SK-N-SH (cell line): ENCODE measurements around the gene C3orf52. TPM values are rescaled to one million over a fixed set of nuclear protein-coding genes. Genes with fewer than 3 reads are reported as not detected.

Source experiments
- CTCF ChIA-PET: fragments of 300-600, 350-600 bp; formaldehyde crosslinking; extraction: SDS; loops from one replicate; lab custom pipeline; 2021; lab: Yijun Ruan, JAX
- POLR2A ChIA-PET: fragments of 350-600 bp; sonication (Branson Sonifier 250); formaldehyde crosslinking; extraction: SDS; loops from one replicate; lab custom pipeline; 2020; ENCODE audit warnings: antibody characterized with exemption, inconsistent platforms; lab: Yijun Ruan, JAX
- DNase-seq: peaks from one replicate; pipeline ENCODE4 v3.0.0; 2012
- H2AFZ ChIP-seq: fragments of 200-600 bp; sonication (generic); 2 replicates; pipeline ENCODE4 v1.8.1; 2016; ENCODE audit warnings: antibody characterized with exemption, mild to moderate bottlenecking, low read depth
- H3F3A ChIP-seq: fragments of 200-600 bp; sonication (generic); replicated peaks from 2 replicates; pipeline ENCODE3; 2016; ENCODE audit warnings: antibody characterized with exemption, mild to moderate bottlenecking; ENCODE audit not compliant: insufficient read depth
- H3K27ac ChIP-seq, 2 experiments: fragments of 200-500 bp in 1 of 2; fragments of 200-600 bp in 1 of 2; sonication (Bioruptor generic) in 1 of 2; sonication (generic), shearing (Covaris generic) in 1 of 2; 2 replicates each; pipeline versions ENCODE4 v1.5.1 to v1.6.1; 2014 to 2016; ENCODE audit warnings: low read depth in 2 of 2, inconsistent platforms in 1 of 2, low read length in 1 of 2, mild to moderate bottlenecking in 1 of 2, mixed read lengths in 1 of 2
- H3K27me3 ChIP-seq: fragments of 200-600 bp; sonication (generic), shearing (Covaris generic); 2 replicates; pipeline ENCODE4 v1.6.1; 2016; ENCODE audit warnings: mixed run types; ENCODE audit not compliant: insufficient read depth
- H3K36me3 ChIP-seq, 2 experiments: fragments of 200-500 bp in 1 of 2; fragments of 200-600 bp in 1 of 2; sonication (Bioruptor generic) in 1 of 2; sonication (generic) in 1 of 2; replicated peaks in 1 of 2; 2 replicates each; pipeline versions ENCODE3 to v1.5.1; 2014 to 2016; ENCODE audit warnings: low read length in 1 of 2, mild to moderate bottlenecking in 1 of 2; ENCODE audit not compliant: insufficient read depth in 2 of 2, control insufficient read depth in 1 of 2
- H3K4me1 ChIP-seq, 2 experiments: fragments of 200-500 bp in 1 of 2; fragments of 200-600 bp in 1 of 2; sonication (Bioruptor generic) in 1 of 2; sonication (generic), shearing (Covaris generic) in 1 of 2; 2 replicates each; pipeline versions ENCODE4 v1.5.1 to v1.6.1; 2014 to 2016; ENCODE audit warnings: low read depth in 1 of 2, low read length in 1 of 2, mixed run types in 1 of 2; ENCODE audit not compliant: insufficient read depth in 2 of 2, control insufficient read depth in 1 of 2
- H3K4me2 ChIP-seq: fragments of 200-600 bp; sonication (generic), shearing (Covaris generic); 2 replicates; pipeline ENCODE4 v1.6.1; 2017; ENCODE audit warnings: mixed run types
- H3K4me3 ChIP-seq, 2 experiments: fragments of 200-500 bp in 1 of 2; fragments of 200-600 bp in 1 of 2; sonication (Bioruptor generic) in 1 of 2; sonication (generic), shearing (Covaris generic) in 1 of 2; 2 replicates each; pipeline versions ENCODE4 v1.5.1 to v1.8.1; 2014 to 2016; ENCODE audit warnings: low read depth in 2 of 2, inconsistent platforms in 1 of 2, low read length in 1 of 2, mild to moderate bottlenecking in 1 of 2, mixed read lengths in 1 of 2, moderate library complexity in 1 of 2
- H3K79me2 ChIP-seq: fragments of 200-600 bp; sonication (generic); 2 replicates; pipeline ENCODE4 v1.8.1; 2017; ENCODE audit warnings: mild to moderate bottlenecking; ENCODE audit not compliant: insufficient read depth
- H3K9ac ChIP-seq: fragments of 200-600 bp; sonication (generic); 2 replicates; pipeline ENCODE4 v1.6.1; 2017; ENCODE audit warnings: mixed run types
- H3K9me2 ChIP-seq: fragments of 200-600 bp; sonication (generic); 2 replicates; pipeline ENCODE4 v1.6.1; 2017; ENCODE audit warnings: mixed run types
- H3K9me3 ChIP-seq: fragments of 200-600 bp; sonication (generic); 2 replicates; pipeline ENCODE4 v1.6.1; 2017; ENCODE audit warnings: mixed run types, mild to moderate bottlenecking, moderate library complexity
- H4K20me1 ChIP-seq: fragments of 200-600 bp; sonication (generic); 2 replicates; pipeline ENCODE4 v1.6.1; 2017; ENCODE audit warnings: mild to moderate bottlenecking, mixed run types; ENCODE audit not compliant: insufficient read depth
- CHD2 ChIP-seq: fragments of 150-350 bp; IDR thresholded peaks from 2 replicates; pipeline ENCODE4 v1.6.1; 2018; ENCODE audit warnings: low read length; ENCODE audit not compliant: partially characterized antibody
- EZH2phosphoT487 ChIP-seq: fragments of 200-600 bp; sonication (generic); IDR thresholded peaks from 2 replicates; pipeline ENCODE4 v1.6.1; 2017; ENCODE audit warnings: low read depth, mixed run types, mild to moderate bottlenecking, antibody characterized with exemption, moderate library complexity, borderline replicate concordance
- FOSL2 ChIP-seq: IDR thresholded peaks from 2 replicates; pipeline ENCODE4 v1.4.0; 2012; ENCODE audit warnings: low read depth, mild to moderate bottlenecking, moderate library complexity, borderline replicate concordance
- FOXJ3 ChIP-seq: sonication (generic); formaldehyde crosslinking; IDR thresholded peaks from 2 replicates; pipeline ENCODE4 v1.5.1; 2020; ENCODE audit warnings: mild to moderate bottlenecking, missing genetic modification reagents
- FOXM1 ChIP-seq: IDR thresholded peaks from 2 replicates; pipeline ENCODE4 v1.4.0; 2012; ENCODE audit warnings: low read depth, mild to moderate bottlenecking
- JUND ChIP-seq: IDR thresholded peaks from 2 replicates; pipeline ENCODE4 v1.4.0; 2012
- MXI1 ChIP-seq: IDR thresholded peaks from 2 replicates; pipeline ENCODE4 v1.6.1; 2012; ENCODE audit warnings: mild to moderate bottlenecking, low read depth, low read length, improper control_type of control experiment
- POLR2AphosphoS5 ChIP-seq: IDR thresholded peaks from 2 replicates; pipeline ENCODE4 v1.6.1; 2012; ENCODE audit warnings: low read depth, low read length
- RAD21 ChIP-seq: IDR thresholded peaks from 2 replicates; pipeline ENCODE4 v1.6.1; 2012; ENCODE audit warnings: mild to moderate bottlenecking, low read length
- RFX5 ChIP-seq: IDR thresholded peaks from 2 replicates; pipeline ENCODE4 v1.6.1; 2012; ENCODE audit warnings: mild to moderate bottlenecking, improper control_type of control experiment, low read length
- TAF1 ChIP-seq: IDR thresholded peaks from 2 replicates; pipeline ENCODE4 v1.6.1; 2012; ENCODE audit warnings: low read depth, mild to moderate bottlenecking, low read length, moderate library complexity, borderline replicate concordance
- TCF12 ChIP-seq: IDR thresholded peaks from 2 replicates; pipeline ENCODE4 v1.4.0; 2012
- TEAD4 ChIP-seq: IDR thresholded peaks from 2 replicates; pipeline ENCODE4 v1.4.0; 2012; ENCODE audit warnings: mild to moderate bottlenecking, borderline replicate concordance; ENCODE audit not compliant: insufficient read depth
- YY1 ChIP-seq: IDR thresholded peaks from 2 replicates; pipeline ENCODE4 v1.4.0; 2012; ENCODE audit warnings: low read depth, mild to moderate bottlenecking
- ZBTB33 ChIP-seq: IDR thresholded peaks from 2 replicates; pipeline ENCODE4 v1.4.0; 2012; ENCODE audit warnings: low read depth, borderline replicate concordance
- WGBS: methylation state at CpG from one replicate; pipeline ENCODE4 v1.1.6; 2017; ENCODE audit warnings: low lambda C conversion rate; 5-methylcytosine and 5-hydroxymethylcytosine counted together
- polyA plus RNA-seq, 3 experiments: library from polyadenylated mRNA; depleted of rRNA; stranded (reverse); fragments of >200 nt; gene quantifications; 2 replicates each; pipeline ENCODE4 v1.2.3, GENCODE V29; 2012
- TF ChIP-seq, protein P1 (sequence below): IDR thresholded peaks from 2 replicates; pipeline ENCODE4 v1.6.1; 2012; ENCODE audit warnings: mild to moderate bottlenecking, low read depth, low read length, moderate library complexity
- TF ChIP-seq, protein P2 (sequence below): fragments of 150-350 bp; IDR thresholded peaks from 2 replicates; pipeline ENCODE4 v1.6.1; 2016; ENCODE audit warnings: mild to moderate bottlenecking, low read depth, low read length

C3orf52 gene
- polyA plus RNA-seq, 1 of the 3 experiments (the other 2 are of a cell fraction): 5.4 TPM

DNA sequence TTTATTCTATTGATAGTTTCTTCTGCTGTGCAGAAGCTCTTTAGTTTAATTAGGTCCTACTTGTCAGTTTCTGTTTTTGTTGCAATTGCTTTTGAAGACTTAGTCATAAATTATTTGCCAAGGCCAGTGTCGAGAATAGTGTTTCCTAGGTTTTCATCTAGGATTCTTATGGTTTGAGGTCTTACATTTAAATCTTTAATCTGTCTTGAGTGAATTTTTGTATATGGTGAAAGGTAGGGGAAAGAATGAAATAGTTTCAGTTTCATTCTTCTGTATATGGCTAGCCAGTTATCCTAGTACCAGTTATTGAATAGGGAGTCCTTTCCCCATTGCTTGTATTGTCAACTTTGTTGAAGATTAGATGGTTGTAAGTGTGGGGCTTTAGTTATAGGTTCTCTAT, 57.5 kb downstream of the C3orf52 start:
- no peaks in the 10 kb centered on the region for H4K20me1 ChIP-seq
- H3K4me2 ChIP-seq: no peak overlapping the region
- no peak overlapping the region for H3K9ac ChIP-seq
- CTCF ChIA-PET: no interaction called here
- no peak overlapping the region for H3K27ac ChIP-seq
- H3K36me3 ChIP-seq: no peaks in the 10 kb centered on the region
- no peaks in the 10 kb centered on the region for H3K4me1 ChIP-seq
- no peak for DNase-seq
- no peaks in the 10 kb centered on the region for H3K79me2 ChIP-seq
- H2AFZ ChIP-seq: no peak overlapping the region
- H3K27me3 ChIP-seq: no peaks in the 10 kb centered on the region
- POLR2A ChIA-PET: no interaction called here
- H3K4me3 ChIP-seq: no peak overlapping the region
- H3F3A ChIP-seq: no peaks in the 10 kb centered on the region
- H3K9me3 ChIP-seq: no peaks in the 10 kb centered on the region
- H3K9me2 ChIP-seq: no peaks in the 10 kb centered on the region
- 25% methylated on average over 1 of the region's 1 CpG for WGBS
- no peak for TF ChIP-seq RFX5
- TF ChIP-seq TEAD4: no peak

DNA sequence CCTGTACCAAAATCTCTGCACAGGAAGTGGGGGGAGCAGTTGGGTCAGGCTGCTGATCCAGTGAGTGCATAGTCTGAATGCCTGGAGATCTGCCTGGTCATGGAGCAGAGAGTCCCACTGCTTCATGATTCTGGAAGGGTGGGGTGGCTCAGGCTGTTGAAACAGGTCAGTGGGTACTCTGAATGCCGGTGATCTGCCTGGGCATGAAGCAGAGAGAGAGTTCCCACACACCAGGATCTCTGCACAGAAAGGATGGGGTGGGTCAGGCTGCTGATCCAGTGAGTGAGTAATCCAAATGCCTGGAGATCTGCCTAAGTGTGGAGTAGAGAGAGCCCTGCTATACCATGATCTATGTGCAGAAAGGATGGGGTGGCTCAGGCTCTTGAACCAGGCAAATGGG, 62.9 kb downstream of the C3orf52 start:
- no peaks in the 10 kb centered on the region for H3K9me2 ChIP-seq
- ChIA-PET POLR2A (no interaction called here), CTCF (no interaction called here)
- H3K4me2 ChIP-seq: no peak overlapping the region
- no peaks in the 10 kb centered on the region for H3F3A ChIP-seq
- no peak for TF ChIP-seq RAD21
- TF ChIP-seq RFX5: no peak
- no peak for DNase-seq
- no peak overlapping the region for H3K27ac ChIP-seq
- no peak overlapping the region for H2AFZ ChIP-seq
- no CpG with 5 or more reads among the region's 1 CpG for WGBS
- H4K20me1 ChIP-seq: no peaks in the 10 kb centered on the region
- H3K4me1 ChIP-seq: no peaks in the 10 kb centered on the region
- H3K9ac ChIP-seq: no peak overlapping the region
- no peaks in the 10 kb centered on the region for H3K79me2 ChIP-seq
- H3K27me3 ChIP-seq: no peaks in the 10 kb centered on the region
- no peak overlapping the region for H3K4me3 ChIP-seq
- no peaks in the 10 kb centered on the region for H3K36me3 ChIP-seq
- no peaks in the 10 kb centered on the region for H3K9me3 ChIP-seq

- Histone ChIP-seq H3K9me2 (no peaks in the 10 kb centered on the region), H3K4me3 (no peak overlapping the region), H3K36me3 (no peaks in the 10 kb centered on the region), H3F3A (no peaks in the 10 kb centered on the region), H2AFZ (no peak overlapping the region), H3K27me3 (no peaks in the 10 kb centered on the region), H3K9me3 (no peaks in the 10 kb centered on the region), H3K9ac (no peak overlapping the region), H3K27ac (no peak overlapping the region), H3K4me1 (no peaks in the 10 kb centered on the region), H3K79me2 (no peaks in the 10 kb centered on the region), H3K4me2 (no peak overlapping the region), H4K20me1 (no peaks in the 10 kb centered on the region)
- CTCF ChIA-PET: interaction anchor here (1.1 kb wide), 1 partner anchor 352 kb away, joined by 3 read pairs; no protein-coding TSS in a partner anchor
- POLR2A ChIA-PET: no interaction called here
- WGBS: 65% methylated on average over 2 of the region's 2 CpGs
- DNase-seq: no peak
- TF ChIP-seq YY1 (no peak), ZBTB33 (no peak), FOXJ3 (CRISPR knock-in tag) (no peak), TAF1 (no peak), POLR2AphosphoS5 (no peak), JUND (no peak), FOSL2 (no peak), MXI1 (no peak), EZH2phosphoT487 (no peak), TCF12 (no peak), FOXM1 (no peak), CHD2 (no peak)
- TF ChIP-seq, protein P1, sequence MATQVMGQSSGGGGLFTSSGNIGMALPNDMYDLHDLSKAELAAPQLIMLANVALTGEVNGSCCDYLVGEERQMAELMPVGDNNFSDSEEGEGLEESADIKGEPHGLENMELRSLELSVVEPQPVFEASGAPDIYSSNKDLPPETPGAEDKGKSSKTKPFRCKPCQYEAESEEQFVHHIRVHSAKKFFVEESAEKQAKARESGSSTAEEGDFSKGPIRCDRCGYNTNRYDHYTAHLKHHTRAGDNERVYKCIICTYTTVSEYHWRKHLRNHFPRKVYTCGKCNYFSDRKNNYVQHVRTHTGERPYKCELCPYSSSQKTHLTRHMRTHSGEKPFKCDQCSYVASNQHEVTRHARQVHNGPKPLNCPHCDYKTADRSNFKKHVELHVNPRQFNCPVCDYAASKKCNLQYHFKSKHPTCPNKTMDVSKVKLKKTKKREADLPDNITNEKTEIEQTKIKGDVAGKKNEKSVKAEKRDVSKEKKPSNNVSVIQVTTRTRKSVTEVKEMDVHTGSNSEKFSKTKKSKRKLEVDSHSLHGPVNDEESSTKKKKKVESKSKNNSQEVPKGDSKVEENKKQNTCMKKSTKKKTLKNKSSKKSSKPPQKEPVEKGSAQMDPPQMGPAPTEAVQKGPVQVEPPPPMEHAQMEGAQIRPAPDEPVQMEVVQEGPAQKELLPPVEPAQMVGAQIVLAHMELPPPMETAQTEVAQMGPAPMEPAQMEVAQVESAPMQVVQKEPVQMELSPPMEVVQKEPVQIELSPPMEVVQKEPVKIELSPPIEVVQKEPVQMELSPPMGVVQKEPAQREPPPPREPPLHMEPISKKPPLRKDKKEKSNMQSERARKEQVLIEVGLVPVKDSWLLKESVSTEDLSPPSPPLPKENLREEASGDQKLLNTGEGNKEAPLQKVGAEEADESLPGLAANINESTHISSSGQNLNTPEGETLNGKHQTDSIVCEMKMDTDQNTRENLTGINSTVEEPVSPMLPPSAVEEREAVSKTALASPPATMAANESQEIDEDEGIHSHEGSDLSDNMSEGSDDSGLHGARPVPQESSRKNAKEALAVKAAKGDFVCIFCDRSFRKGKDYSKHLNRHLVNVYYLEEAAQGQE: no peak
- TF ChIP-seq, protein P2, sequence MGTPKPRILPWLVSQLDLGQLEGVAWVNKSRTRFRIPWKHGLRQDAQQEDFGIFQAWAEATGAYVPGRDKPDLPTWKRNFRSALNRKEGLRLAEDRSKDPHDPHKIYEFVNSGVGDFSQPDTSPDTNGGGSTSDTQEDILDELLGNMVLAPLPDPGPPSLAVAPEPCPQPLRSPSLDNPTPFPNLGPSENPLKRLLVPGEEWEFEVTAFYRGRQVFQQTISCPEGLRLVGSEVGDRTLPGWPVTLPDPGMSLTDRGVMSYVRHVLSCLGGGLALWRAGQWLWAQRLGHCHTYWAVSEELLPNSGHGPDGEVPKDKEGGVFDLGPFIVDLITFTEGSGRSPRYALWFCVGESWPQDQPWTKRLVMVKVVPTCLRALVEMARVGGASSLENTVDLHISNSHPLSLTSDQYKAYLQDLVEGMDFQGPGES: no peak
These were observed 81.6 kb downstream of the C3orf52 start for GRCh38 chr3:112167758-112168157.
